ENCODE measurements around the gene SLC24A4.

Gene SLC24A4

GRCh38 chr14:92540472-92541048 is 217.6 kb downstream of the SLC24A4 start:
- no peak for TF ChIP-seq ZNF274 (IDR thresholded peaks at IDR 0.05; ENCODE audit: low read depth, low read length)
- no peak overlapping the region; the same call in 1 of the 2 replicates for H3K4me3 ChIP-seq (ENCODE audit: low read length)

- H3K4me3 ChIP-seq (ENCODE audit: low read length), result no peak overlapping the region
- no peak for TF ChIP-seq ZNF274 (IDR thresholded peaks at IDR 0.05; ENCODE audit: low read depth, low read length)
Observed at GRCh38 chr14:92542766-92543554, 220.0 kb downstream of the SLC24A4 start.

GRCh38 chr14:92544051-92544720 is 221.2 kb downstream of the SLC24A4 start:
- TF ChIP-seq ZNF274 (IDR thresholded peaks at IDR 0.05; ENCODE audit: low read depth, low read length), result no peak
- H3K4me3 ChIP-seq (ENCODE audit: low read length), result no peak overlapping the region

GRCh38 chr14:92546347-92547053 is 223.5 kb downstream of the SLC24A4 start:
- H3K4me3 ChIP-seq (ENCODE audit: low read length), result no peak overlapping the region
- TF ChIP-seq ZNF274 (IDR thresholded peaks at IDR 0.05; ENCODE audit: low read depth, low read length), result no peak

GRCh38 chr14:92549105-92549858 is 226.3 kb downstream of the SLC24A4 start:
- no peak overlapping the region for H3K4me3 ChIP-seq (ENCODE audit: low read length)
- no peak for TF ChIP-seq ZNF274 (IDR thresholded peaks at IDR 0.05; ENCODE audit: low read depth, low read length)

- H3K4me3 ChIP-seq (ENCODE audit: low read length), result no peak overlapping the region
- no peak for TF ChIP-seq ZNF274 (IDR thresholded peaks at IDR 0.05; ENCODE audit: low read depth, low read length)
Observed at GRCh38 chr14:92549859-92550230, 226.9 kb downstream of the SLC24A4 start.
